HEK293T (cell line): Measurements from ENCODE around the gene TINAGL1.

ENCODE experiments used
- FOXK2 ChIP-seq: fragments of 450-650 bp; IDR thresholded peaks from 2 replicates; pipeline ENCODE4 v1.6.1; 2016; ENCODE audit warnings: mild to moderate bottlenecking
- HDGF ChIP-seq: fragments of 450-650 bp; IDR thresholded peaks from 2 replicates; pipeline ENCODE4 v1.6.1; 2017; ENCODE audit warnings: antibody characterized with exemption, borderline replicate concordance
- L3MBTL2 ChIP-seq: fragments of 450-650 bp; conservative IDR thresholded peaks from 2 replicates; pipeline ENCODE4 v1.6.1; 2016; ENCODE audit warnings: mild to moderate bottlenecking
- SP1 ChIP-seq: fragments of 450-650 bp; IDR thresholded peaks from 2 replicates; pipeline ENCODE4 v1.6.1; 2017
- SUZ12 ChIP-seq: fragments of 450-650 bp; IDR thresholded peaks from 2 replicates; pipeline ENCODE4 v1.6.1; 2016; ENCODE audit warnings: mild to moderate bottlenecking
- TARDBP ChIP-seq: fragments of 450-650 bp; IDR thresholded peaks from 2 replicates; pipeline ENCODE4 v1.6.1; 2016
- ZNF384 ChIP-seq: fragments of 450-650 bp; IDR thresholded peaks from 2 replicates; pipeline ENCODE4 v1.6.1; 2016

DNA sequence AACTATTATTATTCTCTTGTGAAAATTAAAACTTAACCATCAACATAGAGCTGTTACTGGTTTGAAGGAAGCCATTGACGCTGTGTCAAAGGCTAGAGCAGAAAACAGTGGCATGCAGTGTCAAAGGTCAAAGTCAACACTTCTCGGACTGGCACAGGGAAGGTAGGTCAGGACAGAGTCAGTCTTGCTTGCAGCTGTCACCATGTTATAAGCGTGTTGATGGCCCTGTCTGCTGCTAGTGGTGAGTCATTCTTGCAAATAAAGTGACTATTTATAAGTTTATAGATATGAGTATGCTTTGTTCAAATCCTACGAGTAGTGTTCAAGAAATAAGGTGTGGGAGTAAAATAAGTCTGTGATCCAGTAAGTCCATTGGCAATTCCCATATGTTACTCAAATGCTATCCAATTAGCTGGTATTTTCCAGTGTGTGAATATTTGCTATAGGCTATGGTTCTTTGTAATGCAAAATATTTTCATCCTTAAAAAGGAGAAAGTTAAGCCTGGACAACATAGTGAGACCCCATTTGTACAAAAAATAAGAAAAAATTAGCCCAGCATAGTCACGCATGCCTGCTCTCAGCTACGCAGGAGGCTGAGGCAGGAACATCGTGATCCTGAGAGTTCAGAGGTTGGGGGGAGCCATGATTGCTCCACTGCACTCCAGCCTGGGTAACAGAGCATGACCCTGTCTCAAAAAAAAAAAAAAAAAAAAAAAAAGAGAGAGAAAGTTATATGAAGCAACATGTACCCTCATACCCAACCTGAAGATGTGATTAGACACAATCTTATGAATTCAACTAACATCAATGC is 26.3 kb upstream of the TINAGL1 start:
- no peak for TF ChIP-seq SP1
- no peak for TF ChIP-seq HDGF
- no peak for TF ChIP-seq ZNF384
- TF ChIP-seq SUZ12, result no peak
- no peak for TF ChIP-seq L3MBTL2
- TF ChIP-seq FOXK2, result no peak
- TF ChIP-seq TARDBP, result no peak
